ENCODE measurements around the gene KIAA1549.

The KIAA1549 gene

DNA sequence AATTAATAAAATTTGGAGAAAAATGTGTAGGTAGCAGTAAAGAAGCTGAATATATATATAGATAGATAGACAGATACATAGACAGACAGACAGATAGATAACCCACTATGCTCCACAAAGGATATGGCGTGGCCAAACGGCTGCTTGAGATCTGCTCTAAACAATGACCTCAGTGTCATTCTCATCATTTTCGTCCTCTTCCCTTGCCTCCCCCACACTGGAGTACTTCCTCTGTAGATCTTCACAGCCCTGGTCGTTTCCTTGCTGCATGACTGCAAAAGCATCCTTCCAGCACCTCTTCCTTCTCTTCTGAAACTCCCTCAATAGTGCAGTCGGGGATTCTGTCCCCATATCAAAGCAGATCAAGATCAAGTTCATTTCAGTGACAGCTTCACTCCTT, 147.6 kb downstream of the KIAA1549 start:
- Histone ChIP-seq H3K9me3 (ENCODE audit: control insufficient read depth in 5 of 5, low read length in 5 of 5) (no peaks in the 10 kb centered on the region), H3K27ac (ENCODE audit: low read depth, low read length) (no peak overlapping the region), H3K4me3 (ENCODE audit: low read depth in 1 of 5, low read length in 5 of 5) (no peak overlapping the region), H3K9ac (ENCODE audit: low read length in 5 of 5) (no peak overlapping the region), H3K36me3 (ENCODE audit: control insufficient read depth in 5 of 5, insufficient read depth in 5 of 5, low read length in 5 of 5) (no peaks in the 10 kb centered on the region), H3K4me1 (ENCODE audit: control insufficient read depth in 5 of 5, insufficient read depth in 5 of 5, low read length in 5 of 5) (peaks cover 0 to 5% (median 0%) of the 10 kb centered on the region in 5 donors), H3K27me3 (ENCODE audit: control insufficient read depth in 5 of 5, insufficient read depth in 4 of 5, low read length in 5 of 5) (no peaks in the 10 kb centered on the region)

DNA sequence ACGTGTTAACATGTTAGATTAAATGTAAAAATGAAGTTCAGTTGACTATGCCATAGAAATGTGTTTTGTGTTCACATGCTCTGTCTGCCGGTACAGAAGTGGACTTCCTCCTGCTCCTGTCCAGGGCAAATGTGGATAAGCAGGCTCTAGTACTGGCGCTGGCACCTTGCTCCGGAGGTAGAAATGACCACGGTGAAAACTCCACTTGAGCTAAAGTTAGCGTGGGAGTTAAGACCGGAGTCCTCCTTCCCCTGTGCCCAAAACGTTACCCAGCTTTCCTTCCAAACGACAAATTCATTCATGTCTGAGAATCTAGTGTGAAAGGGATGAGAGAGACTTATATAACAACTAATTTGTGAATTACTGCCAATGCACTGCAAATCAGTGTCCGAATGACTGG, 148.2 kb downstream of the KIAA1549 start:
- Histone ChIP-seq H3K4me1 (ENCODE audit: control insufficient read depth in 5 of 5, insufficient read depth in 5 of 5, low read length in 5 of 5) (peaks cover 0 to 1% (median 0%) of the 10 kb centered on the region in 5 donors), H3K9ac (ENCODE audit: low read length in 5 of 5) (no peak overlapping the region), H3K36me3 (ENCODE audit: control insufficient read depth in 5 of 5, insufficient read depth in 5 of 5, low read length in 5 of 5) (no peaks in the 10 kb centered on the region), H3K27me3 (ENCODE audit: control insufficient read depth in 5 of 5, insufficient read depth in 4 of 5, low read length in 5 of 5) (no peaks in the 10 kb centered on the region), H3K27ac (ENCODE audit: low read depth, low read length) (no peak overlapping the region), H3K9me3 (ENCODE audit: control insufficient read depth in 5 of 5, low read length in 5 of 5) (no peaks in the 10 kb centered on the region), H3K4me3 (ENCODE audit: low read depth in 1 of 5, low read length in 5 of 5) (no peak overlapping the region)

DNA sequence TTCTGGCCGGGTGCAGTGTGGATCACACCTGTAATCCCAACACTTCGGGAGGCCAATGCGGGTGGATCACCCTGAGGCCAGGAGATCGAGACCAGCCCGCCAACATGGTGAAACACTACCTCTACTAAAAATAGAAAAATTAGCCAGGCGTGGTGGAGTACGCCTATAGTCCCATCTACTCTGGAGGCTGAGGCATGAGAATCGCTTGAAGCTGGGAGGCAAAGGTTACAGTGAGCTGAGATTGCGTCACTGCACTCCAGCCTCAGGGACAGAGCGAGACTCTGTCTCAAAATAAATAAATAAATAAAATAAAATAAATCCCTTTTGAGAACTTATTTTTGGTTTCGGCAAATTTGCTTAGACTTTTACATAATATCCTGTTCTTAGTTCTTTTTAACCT, 151.9 kb downstream of the KIAA1549 start:
- Histone ChIP-seq H3K4me3 (ENCODE audit: low read depth in 1 of 5, low read length in 5 of 5) (no peak overlapping the region), H3K27me3 (ENCODE audit: control insufficient read depth in 5 of 5, insufficient read depth in 4 of 5, low read length in 5 of 5) (no peaks in the 10 kb centered on the region), H3K4me1 (ENCODE audit: control insufficient read depth in 5 of 5, insufficient read depth in 5 of 5, low read length in 5 of 5) (no peaks in the 10 kb centered on the region), H3K36me3 (ENCODE audit: control insufficient read depth in 5 of 5, insufficient read depth in 5 of 5, low read length in 5 of 5) (no peaks in the 10 kb centered on the region), H3K9ac (ENCODE audit: low read length in 5 of 5) (no peak overlapping the region), H3K27ac (ENCODE audit: low read depth, low read length) (no peak overlapping the region), H3K9me3 (ENCODE audit: control insufficient read depth in 5 of 5, low read length in 5 of 5) (no peaks in the 10 kb centered on the region)

- no peak overlapping the region for H3K27ac ChIP-seq (ENCODE audit: low read depth, low read length)
- no peak overlapping the region for H3K9ac ChIP-seq (ENCODE audit: low read length in 5 of 5)
- no peaks in the 10 kb centered on the region for H3K9me3 ChIP-seq (ENCODE audit: control insufficient read depth in 5 of 5, low read length in 5 of 5)
- no peaks in the 10 kb centered on the region for H3K4me1 ChIP-seq (ENCODE audit: control insufficient read depth in 5 of 5, insufficient read depth in 5 of 5, low read length in 5 of 5)
- H3K36me3 ChIP-seq (ENCODE audit: control insufficient read depth in 5 of 5, insufficient read depth in 5 of 5, low read length in 5 of 5), result no peaks in the 10 kb centered on the region
- no peak overlapping the region for H3K4me3 ChIP-seq (ENCODE audit: low read depth in 1 of 5, low read length in 5 of 5)
- no peaks in the 10 kb centered on the region for H3K27me3 ChIP-seq (ENCODE audit: control insufficient read depth in 5 of 5, insufficient read depth in 4 of 5, low read length in 5 of 5)
Observed at GRCh38 chr7:138828302-138828701, 152.9 kb downstream of the KIAA1549 start.

DNA sequence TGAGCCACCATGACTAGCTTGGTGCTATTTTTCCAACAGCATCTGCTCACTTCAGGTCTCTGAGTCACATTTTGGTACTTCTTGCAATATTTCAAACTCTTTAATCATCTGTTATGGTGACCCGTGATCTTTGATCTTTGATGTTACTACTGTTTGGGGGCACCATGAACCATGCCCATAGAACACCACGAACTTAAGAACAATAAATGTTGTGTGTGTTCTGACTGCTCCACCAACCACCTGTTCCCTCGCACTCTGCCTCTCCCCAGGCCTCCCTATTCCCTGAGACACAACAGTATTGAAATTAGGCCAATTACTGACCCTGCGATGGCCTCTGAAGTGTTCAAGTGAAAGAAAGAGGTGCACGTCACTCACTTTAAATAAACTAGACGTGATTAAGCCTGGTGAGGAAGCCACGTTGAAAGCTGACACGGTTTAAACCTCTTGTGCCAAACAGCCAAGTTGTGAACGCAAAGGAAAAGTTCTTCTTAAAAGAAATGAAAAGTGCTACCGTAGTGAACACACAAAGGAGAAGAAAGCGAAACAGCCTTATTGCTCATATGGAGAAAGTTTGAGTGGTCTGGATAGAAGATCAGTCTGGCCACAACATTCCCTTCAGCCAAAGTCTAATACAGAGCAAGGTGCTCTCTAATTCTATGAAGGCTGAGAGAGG, 156.0 kb downstream of the KIAA1549 start:
- no peaks in the 10 kb centered on the region for H3K9me3 ChIP-seq (ENCODE audit: control insufficient read depth in 5 of 5, low read length in 5 of 5)
- H3K27ac ChIP-seq (ENCODE audit: low read depth, low read length), result no peak overlapping the region
- H3K36me3 ChIP-seq (ENCODE audit: control insufficient read depth in 5 of 5, insufficient read depth in 5 of 5, low read length in 5 of 5), result no peaks in the 10 kb centered on the region
- no peaks in the 10 kb centered on the region for H3K4me1 ChIP-seq (ENCODE audit: control insufficient read depth in 5 of 5, insufficient read depth in 5 of 5, low read length in 5 of 5)
- no peaks in the 10 kb centered on the region for H3K27me3 ChIP-seq (ENCODE audit: control insufficient read depth in 5 of 5, insufficient read depth in 4 of 5, low read length in 5 of 5)
- H3K4me3 ChIP-seq (ENCODE audit: low read depth in 1 of 5, low read length in 5 of 5), result no peak overlapping the region
- no peak overlapping the region for H3K9ac ChIP-seq (ENCODE audit: low read length in 5 of 5)

GRCh38 chr7:138822867-138823535, 158.2 kb downstream of the KIAA1549 start:
- H3K36me3 ChIP-seq (ENCODE audit: control insufficient read depth in 5 of 5, insufficient read depth in 5 of 5, low read length in 5 of 5), result no peaks in the 10 kb centered on the region
- H3K27ac ChIP-seq (ENCODE audit: low read depth, low read length), result no peak overlapping the region
- H3K9me3 ChIP-seq (ENCODE audit: control insufficient read depth in 5 of 5, low read length in 5 of 5), result peaks cover 0 to 2% (median 0%) of the 10 kb centered on the region in 5 donors
- no peaks in the 10 kb centered on the region for H3K27me3 ChIP-seq (ENCODE audit: control insufficient read depth in 5 of 5, insufficient read depth in 4 of 5, low read length in 5 of 5)
- no peak overlapping the region for H3K4me3 ChIP-seq (ENCODE audit: low read depth in 1 of 5, low read length in 5 of 5)
- no peak overlapping the region for H3K9ac ChIP-seq (ENCODE audit: low read length in 5 of 5)
- no peaks in the 10 kb centered on the region for H3K4me1 ChIP-seq (ENCODE audit: control insufficient read depth in 5 of 5, insufficient read depth in 5 of 5, low read length in 5 of 5)

DNA sequence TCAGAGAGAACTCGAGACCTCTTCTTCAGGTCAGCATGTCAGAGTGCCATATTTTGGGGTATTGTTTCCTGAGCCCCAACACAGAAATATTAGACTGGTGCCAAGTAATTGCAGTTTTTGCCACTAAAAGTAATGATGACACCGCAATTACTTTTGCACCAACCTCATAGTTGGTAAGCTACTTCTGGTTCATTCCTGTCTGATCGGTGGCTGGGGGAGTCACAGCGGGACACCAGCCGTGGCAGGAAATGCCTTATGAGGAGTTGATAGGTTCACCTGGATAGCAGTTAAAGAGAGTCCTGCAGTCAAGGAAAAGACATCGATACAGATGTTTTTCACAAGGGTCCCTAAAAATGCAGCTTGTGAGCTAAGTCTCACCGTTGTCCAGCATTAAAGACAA, 159.3 kb downstream of the KIAA1549 start:
- no peaks in the 10 kb centered on the region for H3K27me3 ChIP-seq (ENCODE audit: control insufficient read depth in 5 of 5, insufficient read depth in 4 of 5, low read length in 5 of 5)
- H3K27ac ChIP-seq (ENCODE audit: low read depth, low read length), result no peak overlapping the region
- H3K4me3 ChIP-seq (ENCODE audit: low read depth in 1 of 5, low read length in 5 of 5), result no peak overlapping the region
- H3K9ac ChIP-seq (ENCODE audit: low read length in 5 of 5), result no peak overlapping the region
- H3K4me1 ChIP-seq (ENCODE audit: control insufficient read depth in 5 of 5, insufficient read depth in 5 of 5, low read length in 5 of 5), result no peaks in the 10 kb centered on the region
- H3K9me3 ChIP-seq (ENCODE audit: control insufficient read depth in 5 of 5, low read length in 5 of 5), result peaks cover 0 to 2% (median 0%) of the 10 kb centered on the region in 5 donors
- H3K36me3 ChIP-seq (ENCODE audit: control insufficient read depth in 5 of 5, insufficient read depth in 5 of 5, low read length in 5 of 5), result no peaks in the 10 kb centered on the region

- Histone ChIP-seq H3K27me3 (ENCODE audit: control insufficient read depth in 5 of 5, insufficient read depth in 4 of 5, low read length in 5 of 5) (no peaks in the 10 kb centered on the region), H3K9ac (ENCODE audit: low read length in 5 of 5) (no peak overlapping the region), H3K4me1 (ENCODE audit: control insufficient read depth in 5 of 5, insufficient read depth in 5 of 5, low read length in 5 of 5) (no peaks in the 10 kb centered on the region), H3K4me3 (ENCODE audit: low read depth in 1 of 5, low read length in 5 of 5) (no peak overlapping the region), H3K36me3 (ENCODE audit: control insufficient read depth in 5 of 5, insufficient read depth in 5 of 5, low read length in 5 of 5) (no peaks in the 10 kb centered on the region), H3K27ac (ENCODE audit: low read depth, low read length) (no peak overlapping the region), H3K9me3 (ENCODE audit: control insufficient read depth in 5 of 5, low read length in 5 of 5) (peaks cover 0 to 2% (median 0%) of the 10 kb centered on the region in 5 donors)
Observed at GRCh38 chr7:138819625-138820024, 161.6 kb downstream of the KIAA1549 start.

DNA sequence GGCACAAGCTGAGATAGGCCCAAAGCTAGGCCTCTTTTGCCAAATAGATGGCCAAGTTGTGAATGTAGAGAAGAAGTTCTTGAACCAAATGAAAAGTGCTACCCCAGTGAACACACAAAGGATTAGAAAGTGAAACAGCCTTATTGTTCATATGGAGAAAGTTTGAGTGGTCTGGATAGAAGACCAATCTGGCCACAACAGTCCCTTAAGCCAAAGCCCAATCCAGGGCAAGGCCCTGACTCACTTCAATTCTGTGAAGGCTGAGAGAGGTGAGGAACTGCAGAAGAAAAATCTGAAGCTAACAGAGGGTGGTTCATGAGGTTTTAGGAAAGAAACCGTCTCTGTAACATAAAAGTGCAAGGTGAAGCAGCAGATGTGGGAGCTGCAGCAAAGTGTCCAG, 164.5 kb downstream of the KIAA1549 start:
- no peak overlapping the region for H3K9ac ChIP-seq (ENCODE audit: low read length in 5 of 5)
- no peaks in the 10 kb centered on the region for H3K27me3 ChIP-seq (ENCODE audit: control insufficient read depth in 5 of 5, insufficient read depth in 4 of 5, low read length in 5 of 5)
- H3K4me1 ChIP-seq (ENCODE audit: control insufficient read depth in 5 of 5, insufficient read depth in 5 of 5, low read length in 5 of 5), result no peaks in the 10 kb centered on the region
- peaks cover 0 to 2% (median 0%) of the 10 kb centered on the region in 5 donors for H3K9me3 ChIP-seq (ENCODE audit: control insufficient read depth in 5 of 5, low read length in 5 of 5)
- no peak overlapping the region for H3K27ac ChIP-seq (ENCODE audit: low read depth, low read length)
- no peak overlapping the region for H3K4me3 ChIP-seq (ENCODE audit: low read depth in 1 of 5, low read length in 5 of 5)
- no peaks in the 10 kb centered on the region for H3K36me3 ChIP-seq (ENCODE audit: control insufficient read depth in 5 of 5, insufficient read depth in 5 of 5, low read length in 5 of 5)

DNA sequence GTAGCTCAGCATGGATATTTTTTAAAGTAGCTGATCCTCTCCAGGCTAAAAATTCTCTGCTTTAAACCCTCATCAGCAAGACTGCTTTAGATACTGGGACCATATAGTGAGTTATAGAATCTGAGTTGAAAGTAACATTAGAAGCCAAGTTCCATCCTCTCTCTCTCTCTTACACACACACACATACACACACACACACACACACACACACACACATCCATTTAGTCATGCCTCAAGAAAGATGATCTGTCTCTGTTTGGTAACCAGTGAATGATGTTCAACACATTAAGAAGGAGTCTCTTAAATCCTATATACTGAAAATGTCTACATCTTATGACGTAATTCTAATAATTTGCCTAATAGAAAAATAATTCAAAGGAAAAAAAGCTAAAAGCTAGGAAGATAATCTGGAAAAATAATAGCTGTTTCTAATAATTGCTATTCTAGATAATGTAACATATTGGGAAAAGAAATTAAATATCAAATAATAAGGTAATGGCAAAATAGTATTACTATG, 166.3 kb downstream of the KIAA1549 start:
- H3K4me3 ChIP-seq (ENCODE audit: low read depth in 1 of 5, low read length in 5 of 5), result no peak overlapping the region
- no peaks in the 10 kb centered on the region for H3K36me3 ChIP-seq (ENCODE audit: control insufficient read depth in 5 of 5, insufficient read depth in 5 of 5, low read length in 5 of 5)
- no peak overlapping the region for H3K27ac ChIP-seq (ENCODE audit: low read depth, low read length)
- no peaks in the 10 kb centered on the region for H3K27me3 ChIP-seq (ENCODE audit: control insufficient read depth in 5 of 5, insufficient read depth in 4 of 5, low read length in 5 of 5)
- no peaks in the 10 kb centered on the region for H3K4me1 ChIP-seq (ENCODE audit: control insufficient read depth in 5 of 5, insufficient read depth in 5 of 5, low read length in 5 of 5)
- H3K9ac ChIP-seq (ENCODE audit: low read length in 5 of 5), result no peak overlapping the region
- peaks cover 0 to 2% (median 0%) of the 10 kb centered on the region in 5 donors for H3K9me3 ChIP-seq (ENCODE audit: control insufficient read depth in 5 of 5, low read length in 5 of 5)
